ENCODE data around the gene LARP4B.

GRCh38 chr10:971613-972012 lies 40.1 kb upstream of the LARP4B start:
- TF ChIP-seq CTCF (IDR thresholded peaks at IDR 0.05) (no peak), POLR2A (IDR thresholded peaks at IDR 0.05; ENCODE audit: low read length) (no peak), USF2 (IDR thresholded peaks at IDR 0.05) (no peak), ELK1 (IDR thresholded peaks at IDR 0.05; ENCODE audit: low read depth, low read length) (no peak), MYC (IDR thresholded peaks at IDR 0.05; ENCODE audit: borderline replicate concordance, low read length) (no peak), FOSL2 (IDR thresholded peaks at IDR 0.05) (no peak), FOSL2 (CRISPR knock-in tag; IDR thresholded peaks at IDR 0.05) (no peak), JUN (IDR thresholded peaks at IDR 0.05) (no peak), E2F6 (IDR thresholded peaks at IDR 0.05; ENCODE audit: borderline replicate concordance, low read depth) (no peak), MAX (IDR thresholded peaks at IDR 0.05) (no peak)

All from A549 (cell line).